Vagina (tissue), 2 donors: ENCODE measurements around the gene DR1. TPM values are rescaled to one million over a fixed set of nuclear protein-coding genes. Genes with fewer than 3 reads are reported as not detected.

Source experiments
- DNase-seq, 2 donors: peaks; one replicate each; pipeline ENCODE4 v3.0.0-alpha.2; 2017; ENCODE audit errors: extremely low spot score in 2 of 2
- H3K27ac ChIP-seq: fragments of 200-600 bp; sonication (generic); one replicate; pipeline ENCODE4 v1.5.1; 2019
- H3K27me3 ChIP-seq: fragments of 200-600 bp; sonication (generic); one replicate; pipeline ENCODE4 v1.5.1; 2019
- H3K36me3 ChIP-seq, 2 donors: fragments of 200-600 bp; sonication (generic); one replicate each; pipeline ENCODE4 v1.5.1; 2017 to 2019
- H3K4me1 ChIP-seq: fragments of 200-600 bp; sonication (generic); one replicate; pipeline ENCODE4 v1.5.1; 2019
- H3K4me3 ChIP-seq, 2 donors: fragments of 200-600 bp; sonication (generic); 1 replicate in 1 of 2; 2 replicates in 1 of 2; pipeline ENCODE4 v1.5.1; 2016 to 2019
- H3K9me3 ChIP-seq: fragments of 200-600 bp; sonication (generic); one replicate; pipeline ENCODE4 v1.5.1; 2019
- POLR2A ChIP-seq, 2 donors: fragments of 450-650 bp; IDR thresholded peaks; one replicate each; pipeline ENCODE4 v1.6.1; 2017; ENCODE audit warnings: antibody characterized with exemption in 2 of 2, mild to moderate bottlenecking in 2 of 2, moderate library complexity in 2 of 2
- POLR2AphosphoS5 ChIP-seq, 2 donors: sonication (generic); formaldehyde crosslinking; IDR thresholded peaks; one replicate each; pipeline ENCODE4 v1.9.0; 2017; ENCODE audit warnings: antibody characterized with exemption in 2 of 2, mild to moderate bottlenecking in 2 of 2, low read depth in 1 of 2; ENCODE audit not compliant: insufficient read depth in 1 of 2
- intact Hi-C: fragments of 100-400 bp; cut with DNase I; formaldehyde crosslinking; loops from one replicate; pipeline ENCODE4 v1.15.1; 2023
- total RNA-seq: library from RNA; depleted of rRNA; stranded (reverse); fragments of >200 nt; gene quantifications from one replicate; pipeline ENCODE4 v1.2.3, GENCODE V29; 2016
- TF ChIP-seq, protein P1 (sequence below), 3 experiments: fragments of 450-650 bp in 2 of 3; fragments of 200-600 bp in 1 of 3; sonication (generic) in 1 of 3; IDR thresholded peaks; one replicate each; pipeline ENCODE4 v1.5.1; 2017 to 2019; ENCODE audit warnings: antibody characterized with exemption in 3 of 3, mild to moderate bottlenecking in 2 of 3, moderate library complexity in 2 of 3

DR1 gene
- total RNA-seq, 1 donor from 2014 or later, result 20.6 TPM

GRCh38 chr1:93340090-93340489, 5.6 kb upstream of the DR1 start:
- Histone ChIP-seq H3K36me3 (peaks cover 0 to 8% of the 10 kb centered on the region in 2 donors), H3K4me3 (no peak overlapping the region), H3K4me1 (no peaks in the 10 kb centered on the region), H3K27ac (no peak overlapping the region), H3K9me3 (no peaks in the 10 kb centered on the region), H3K27me3 (no peaks in the 10 kb centered on the region)
- TF ChIP-seq POLR2AphosphoS5 (IDR thresholded peaks at IDR 0.05; ENCODE audit: insufficient read depth in 1 of 2, low read depth in 1 of 2) (no peak), POLR2A (IDR thresholded peaks at IDR 0.05) (no peak)
- TF ChIP-seq, protein P1, sequence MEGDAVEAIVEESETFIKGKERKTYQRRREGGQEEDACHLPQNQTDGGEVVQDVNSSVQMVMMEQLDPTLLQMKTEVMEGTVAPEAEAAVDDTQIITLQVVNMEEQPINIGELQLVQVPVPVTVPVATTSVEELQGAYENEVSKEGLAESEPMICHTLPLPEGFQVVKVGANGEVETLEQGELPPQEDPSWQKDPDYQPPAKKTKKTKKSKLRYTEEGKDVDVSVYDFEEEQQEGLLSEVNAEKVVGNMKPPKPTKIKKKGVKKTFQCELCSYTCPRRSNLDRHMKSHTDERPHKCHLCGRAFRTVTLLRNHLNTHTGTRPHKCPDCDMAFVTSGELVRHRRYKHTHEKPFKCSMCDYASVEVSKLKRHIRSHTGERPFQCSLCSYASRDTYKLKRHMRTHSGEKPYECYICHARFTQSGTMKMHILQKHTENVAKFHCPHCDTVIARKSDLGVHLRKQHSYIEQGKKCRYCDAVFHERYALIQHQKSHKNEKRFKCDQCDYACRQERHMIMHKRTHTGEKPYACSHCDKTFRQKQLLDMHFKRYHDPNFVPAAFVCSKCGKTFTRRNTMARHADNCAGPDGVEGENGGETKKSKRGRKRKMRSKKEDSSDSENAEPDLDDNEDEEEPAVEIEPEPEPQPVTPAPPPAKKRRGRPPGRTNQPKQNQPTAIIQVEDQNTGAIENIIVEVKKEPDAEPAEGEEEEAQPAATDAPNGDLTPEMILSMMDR (IDR thresholded peaks at IDR 0.05), result no peak
- intact Hi-C loops, result no loop called here
- no peak for DNase-seq

- no peaks in the 10 kb centered on the region for H3K9me3 ChIP-seq
- TF ChIP-seq, protein P1 (IDR thresholded peaks at IDR 0.05), result no peak
- TF ChIP-seq POLR2AphosphoS5 (IDR thresholded peaks at IDR 0.05; ENCODE audit: insufficient read depth in 1 of 2, low read depth in 1 of 2), result no peak
- no peak for TF ChIP-seq POLR2A (IDR thresholded peaks at IDR 0.05)
- intact Hi-C loops, result no loop called here
- no peak overlapping the region for H3K4me3 ChIP-seq
- no peak for DNase-seq
- H3K27ac ChIP-seq, result no peak overlapping the region
- no peaks in the 10 kb centered on the region for H3K36me3 ChIP-seq
- peaks cover 17% of the 10 kb centered on the region for H3K4me1 ChIP-seq
- H3K27me3 ChIP-seq, result no peaks in the 10 kb centered on the region
Measured at GRCh38 chr1:93344484-93344883, 1.2 kb upstream of the DR1 start.

DNA sequence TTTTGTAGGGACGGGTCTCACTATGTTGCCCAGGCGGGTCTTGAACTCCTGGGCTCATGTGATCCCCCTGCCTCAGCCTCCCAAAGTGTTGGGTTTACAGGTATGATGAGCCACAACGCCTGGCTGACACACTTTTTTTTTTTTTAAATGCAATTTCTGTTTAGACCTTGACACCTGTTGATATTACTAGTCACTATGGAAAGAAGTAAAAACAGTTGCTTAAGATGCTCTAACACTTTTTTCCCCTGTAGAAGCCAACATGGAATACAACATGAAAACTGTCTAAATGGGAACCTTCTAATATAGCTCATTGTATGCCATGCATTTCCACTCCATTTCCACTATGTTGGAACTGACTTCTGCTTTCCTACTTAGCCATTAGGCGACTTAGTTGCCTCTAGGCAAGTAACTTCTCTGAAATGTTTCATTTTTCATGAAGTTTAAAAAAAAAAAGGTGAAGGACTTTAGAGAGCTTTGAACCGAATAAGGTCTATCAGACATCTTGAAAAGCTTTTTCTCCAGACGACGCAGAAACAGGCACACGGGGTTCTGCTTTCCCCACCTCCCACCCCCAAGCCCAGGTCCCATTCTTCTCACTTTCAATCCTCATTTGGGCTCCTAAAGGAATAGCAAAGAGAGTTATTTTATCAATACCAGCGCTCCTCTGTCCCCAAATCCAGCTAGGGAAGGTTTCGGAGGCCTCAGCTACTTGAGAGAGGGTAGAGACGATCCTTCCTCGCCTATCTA, 648 bp upstream of the DR1 start:
- Histone ChIP-seq H3K4me1 (peaks cover 23% of the 10 kb centered on the region), H3K9me3 (no peaks in the 10 kb centered on the region), H3K27ac (peak overlapping the region; percentile 96), H3K27me3 (no peaks in the 10 kb centered on the region), H3K4me3 (peak overlapping the region; percentile 93 to 96), H3K36me3 (no peaks in the 10 kb centered on the region)
- DNase-seq, result no peak
- TF ChIP-seq POLR2AphosphoS5 (IDR thresholded peaks at IDR 0.05; ENCODE audit: insufficient read depth in 1 of 2, low read depth in 1 of 2) (no peak), POLR2A (IDR thresholded peaks at IDR 0.05) (no peak)
- TF ChIP-seq, protein P1 (IDR thresholded peaks at IDR 0.05), result no peak
- intact Hi-C loops, result no loop called here

- Histone ChIP-seq H3K9me3 (no peaks in the 10 kb centered on the region), H3K27ac (peak overlapping the region; percentile 96), H3K4me1 (peaks cover 38% of the 10 kb centered on the region), H3K36me3 (no peaks in the 10 kb centered on the region), H3K27me3 (no peaks in the 10 kb centered on the region), H3K4me3 (peak overlapping the region; percentile 93 to 96)
- TF ChIP-seq POLR2AphosphoS5 (IDR thresholded peaks at IDR 0.05; ENCODE audit: insufficient read depth in 1 of 2, low read depth in 1 of 2), result no peak
- TF ChIP-seq, protein P1 (IDR thresholded peaks at IDR 0.05), result no peak
- no peak for TF ChIP-seq POLR2A (IDR thresholded peaks at IDR 0.05)
- no peak for DNase-seq
- intact Hi-C loops, result no loop called here
Measured at GRCh38 chr1:93346421-93346993, 800 bp downstream of the DR1 start.

- Histone ChIP-seq H3K4me1 (peaks cover 47% of the 10 kb centered on the region), H3K36me3 (no peaks in the 10 kb centered on the region), H3K27ac (peak overlapping the region; percentile 96), H3K4me3 (peak overlapping the region; percentile 93 to 96), H3K9me3 (no peaks in the 10 kb centered on the region), H3K27me3 (no peaks in the 10 kb centered on the region)
- no peak for DNase-seq
- TF ChIP-seq, protein P1 (IDR thresholded peaks at IDR 0.05), result no peak
- TF ChIP-seq POLR2A (IDR thresholded peaks at IDR 0.05) (no peak), POLR2AphosphoS5 (IDR thresholded peaks at IDR 0.05; ENCODE audit: insufficient read depth in 1 of 2, low read depth in 1 of 2) (no peak)
- intact Hi-C loops, result no loop called here
Measured at GRCh38 chr1:93347334-93347899, 1.7 kb downstream of the DR1 start.
